ENCODE measurements around the gene LPCAT1.
"Not testable (repeated sequence)": the region's sequence is repeated elsewhere in the genome, so short reads cannot be mapped to it uniquely, and the experiment has no call there.

The LPCAT1 gene

GRCh38 chr5:1478271-1479035 lies 45.3 kb downstream of the LPCAT1 start:
- no peak for DNase-seq (ENCODE audit: low read depth in 2 of 2)

DNA sequence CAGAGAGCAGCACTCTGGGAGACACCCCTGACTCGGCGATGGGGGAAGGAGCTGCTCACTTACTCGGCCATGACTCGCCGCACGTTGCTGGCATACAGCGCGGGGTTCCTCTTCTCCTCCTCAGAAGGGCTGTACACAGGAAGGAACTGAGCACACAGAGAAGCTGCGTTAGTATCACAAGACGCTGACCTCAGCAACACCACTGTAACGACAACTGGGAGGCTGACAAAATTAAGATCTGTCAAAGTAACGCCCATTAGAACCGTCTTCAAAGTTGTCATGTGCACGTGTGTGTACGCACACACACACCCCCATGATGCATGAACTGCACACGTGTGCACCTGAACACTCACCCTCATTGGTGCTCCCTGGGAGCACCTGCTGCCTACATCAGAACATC lies 46.4 kb downstream of the LPCAT1 start:
- DNase-seq (ENCODE audit: low read depth in 2 of 2), result no peak

DNA sequence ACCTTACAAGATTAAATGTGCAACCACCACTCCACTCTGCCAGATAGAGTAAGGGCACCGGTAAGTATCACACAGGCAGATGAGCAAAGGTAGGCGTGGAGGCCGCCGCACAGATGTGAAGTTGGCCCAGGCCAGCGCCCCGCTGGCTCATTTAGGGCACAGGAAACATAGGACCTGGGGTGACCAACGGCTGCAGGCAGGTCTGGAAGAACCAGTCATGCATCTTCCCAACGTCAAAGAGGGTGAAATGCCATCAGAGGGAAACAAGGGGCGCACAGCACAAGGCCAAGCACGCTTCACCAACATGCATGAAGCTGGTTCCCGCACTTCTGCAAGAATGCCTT lies 46.8 kb downstream of the LPCAT1 start:
- no peak for DNase-seq (ENCODE audit: low read depth in 2 of 2)

- no peak for DNase-seq (ENCODE audit: low read depth in 2 of 2)
Measured at GRCh38 chr5:1476181-1476966, 47.4 kb downstream of the LPCAT1 start.

- DNase-seq (ENCODE audit: low read depth in 2 of 2), result not testable (repeated sequence)
Measured at GRCh38 chr5:1475544-1475900, 48.2 kb downstream of the LPCAT1 start.

- DNase-seq (ENCODE audit: low read depth in 2 of 2), result no peak
Measured at GRCh38 chr5:1474866-1475543, 48.8 kb downstream of the LPCAT1 start.

DNA sequence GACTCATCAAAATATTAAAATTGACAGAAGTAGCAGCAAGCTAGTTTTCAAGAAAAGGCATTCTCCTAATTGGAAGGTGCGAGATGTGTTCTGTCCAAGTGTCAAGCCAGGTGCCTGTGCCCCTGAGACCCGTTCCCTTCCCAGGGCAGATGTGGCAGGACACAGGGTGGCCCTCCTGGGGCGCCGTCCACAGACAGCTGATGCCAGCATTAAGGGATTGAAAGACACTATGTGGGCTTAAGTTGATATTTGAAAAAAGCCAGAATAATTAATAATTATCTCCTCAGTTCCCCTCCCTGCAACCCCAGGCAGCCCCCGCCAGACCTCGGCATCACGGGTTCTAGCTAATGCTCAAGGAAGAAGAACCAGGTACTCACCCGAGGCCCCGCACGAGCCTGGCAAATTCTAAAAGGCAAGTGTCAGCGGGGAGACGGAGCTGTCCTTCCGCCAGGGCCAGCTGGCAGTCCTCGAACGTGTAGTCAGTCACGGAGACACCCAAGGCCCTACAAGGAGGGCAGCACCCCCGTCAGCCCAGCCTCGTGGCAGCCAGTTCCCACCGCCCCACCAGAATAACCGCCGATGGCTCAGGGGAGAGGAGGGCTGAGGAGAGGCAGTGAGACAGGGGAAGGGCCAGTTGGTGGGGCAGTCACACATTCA lies 49.4 kb downstream of the LPCAT1 start:
- no peak for DNase-seq (ENCODE audit: low read depth in 2 of 2)

DNA sequence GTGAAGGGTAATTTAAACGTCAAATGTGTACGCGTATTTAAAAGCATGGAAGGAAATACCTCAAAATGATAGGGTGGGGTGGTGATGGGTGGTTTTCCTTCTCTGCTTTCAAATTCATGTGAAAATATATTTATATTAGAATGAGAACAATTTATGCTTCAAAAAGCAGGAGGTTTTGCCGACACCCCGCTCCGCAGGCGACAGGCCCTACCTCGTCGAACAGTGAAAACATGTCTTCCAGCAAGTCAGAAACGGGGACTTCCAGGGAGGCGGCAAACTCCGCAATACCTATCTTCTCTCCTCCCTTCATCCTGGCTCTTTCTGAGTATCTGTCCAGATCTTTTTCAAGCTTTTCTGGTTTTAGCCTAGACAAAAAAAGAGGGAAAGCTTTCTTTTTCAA lies 50.0 kb downstream of the LPCAT1 start:
- DNase-seq (ENCODE audit: low read depth in 2 of 2), result no peak

DNA sequence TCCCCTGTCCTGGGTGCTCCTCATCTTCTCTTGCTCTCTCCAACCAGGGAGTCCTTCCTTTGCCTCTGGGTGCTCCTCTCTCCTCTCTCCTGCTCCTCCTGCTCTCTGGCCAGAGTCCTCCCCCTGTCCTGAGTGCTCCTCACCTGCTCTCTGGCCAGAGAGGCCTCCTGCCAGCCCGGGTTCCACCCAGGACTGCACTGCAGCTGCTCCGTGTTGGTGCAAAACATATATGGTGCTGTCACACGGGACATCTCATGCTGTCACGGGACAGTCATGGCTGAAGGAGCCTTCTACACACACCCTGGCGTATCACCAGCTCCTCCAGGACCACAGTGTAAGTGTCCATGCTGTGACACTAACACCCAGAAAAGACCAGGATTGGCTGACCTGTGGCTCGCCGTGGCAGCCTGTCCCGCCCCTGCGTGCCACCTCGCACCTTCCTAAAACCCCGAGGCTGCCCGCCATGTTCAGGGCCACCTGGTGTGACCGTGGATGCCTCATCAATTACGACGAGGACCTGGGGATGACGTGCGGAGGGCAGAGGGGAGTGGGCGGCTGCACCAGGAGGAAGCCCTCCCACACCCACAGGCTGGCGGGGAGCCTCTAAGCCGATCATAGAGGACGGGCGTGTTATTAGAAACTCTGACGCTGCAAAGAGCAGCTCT lies 50.7 kb downstream of the LPCAT1 start:
- DNase-seq (ENCODE audit: low read depth in 2 of 2), result no peak

DNA sequence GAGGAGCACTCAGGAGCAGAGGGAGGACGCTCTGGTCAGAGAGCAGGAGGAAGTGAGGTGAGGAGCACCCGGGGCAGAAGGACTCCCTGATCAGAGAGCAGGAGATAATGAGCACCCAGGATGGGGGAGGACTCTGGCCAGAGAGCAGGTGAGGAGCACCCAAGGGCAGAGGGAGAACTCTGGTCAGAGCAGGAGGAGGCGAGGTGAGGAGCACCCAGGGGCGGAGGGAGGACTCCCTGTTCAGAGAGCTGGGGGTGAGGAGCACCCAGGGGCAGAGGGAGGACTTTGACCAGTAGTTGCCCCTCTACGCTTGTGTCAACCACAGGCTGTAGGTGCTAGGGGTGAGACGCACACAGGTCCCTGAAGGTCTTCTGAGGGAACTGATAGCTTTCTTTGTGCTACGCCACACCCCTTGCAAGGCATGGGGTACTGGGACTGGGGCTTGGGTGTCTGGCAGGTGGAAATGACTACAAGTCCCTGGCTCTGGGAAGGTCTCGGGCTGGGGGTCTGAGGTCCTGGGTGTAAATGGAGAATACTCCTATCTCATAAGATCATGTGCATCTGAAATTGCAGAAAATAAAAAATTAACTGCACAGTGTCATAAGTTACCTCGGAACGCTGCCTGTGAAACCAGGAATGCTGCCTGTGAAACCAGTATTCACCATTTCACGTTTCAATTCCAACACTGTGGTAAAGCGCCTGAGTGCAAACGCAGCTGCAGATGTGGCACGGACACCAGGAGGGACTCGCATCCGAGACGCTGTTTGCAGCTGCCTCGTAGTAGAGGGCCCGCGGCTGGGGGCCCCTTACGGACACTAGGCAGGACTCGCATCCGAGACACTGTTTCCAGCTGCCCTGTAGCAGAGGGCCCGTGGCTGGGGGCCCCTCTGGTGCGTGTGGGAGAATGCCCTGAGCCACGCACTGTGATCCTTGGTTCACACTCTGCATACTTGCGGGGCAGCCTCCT lies 51.5 kb downstream of the LPCAT1 start:
- DNase-seq (ENCODE audit: low read depth in 2 of 2), result no peak

DNA sequence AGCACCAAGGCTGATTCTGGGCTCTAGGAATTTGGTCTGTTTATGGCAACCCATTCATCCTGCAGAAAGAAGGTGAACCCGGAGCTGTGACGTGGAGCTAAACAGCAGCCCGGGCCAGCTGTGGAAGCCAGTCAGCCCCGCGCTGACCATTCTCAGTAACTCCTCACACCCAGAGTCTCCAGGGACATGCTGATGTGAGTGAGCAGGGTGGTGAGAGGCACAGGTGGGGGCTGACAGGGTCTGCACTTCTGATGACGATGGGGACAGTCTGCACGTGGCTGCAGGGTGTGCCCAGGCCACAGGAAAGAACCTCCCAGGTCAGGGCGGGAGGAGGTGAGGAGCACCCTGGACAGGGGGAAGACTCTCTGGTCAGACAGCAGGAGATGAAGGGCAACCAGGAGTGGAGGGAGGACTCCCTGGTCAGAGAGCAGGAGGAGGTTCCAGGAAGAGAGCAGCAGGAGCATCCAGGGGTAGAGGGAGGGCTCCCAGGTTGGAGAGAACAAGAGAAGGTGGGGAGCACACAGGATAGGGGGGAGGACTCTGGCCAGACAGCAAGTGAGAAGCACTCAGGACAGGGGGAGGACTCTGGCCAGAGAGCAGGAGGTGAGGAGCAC lies 52.4 kb downstream of the LPCAT1 start:
- DNase-seq (ENCODE audit: low read depth in 2 of 2), result no peak

DNA sequence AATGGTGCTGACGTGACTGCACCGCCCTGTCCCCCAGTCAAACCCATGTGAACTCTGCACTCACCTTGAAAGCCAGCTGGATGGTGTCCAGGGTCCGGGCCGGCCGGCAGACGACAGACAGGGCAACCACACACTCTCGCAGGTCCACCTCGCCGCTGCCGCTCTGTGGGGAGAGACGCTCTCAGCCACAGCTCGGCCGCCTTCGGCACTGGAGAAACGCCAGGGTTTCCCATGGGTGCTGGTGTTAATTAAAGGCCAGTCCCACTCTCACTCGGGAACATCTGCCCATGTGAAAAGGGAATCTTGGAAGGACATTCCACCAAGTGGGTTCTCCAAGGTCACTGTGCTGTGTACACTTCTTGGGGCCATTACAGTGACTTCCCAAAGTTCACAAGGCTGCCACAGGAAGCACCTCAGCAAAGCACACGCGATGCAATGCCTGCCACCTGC lies 53.0 kb downstream of the LPCAT1 start:
- no peak for DNase-seq (ENCODE audit: low read depth in 2 of 2)

GRCh38 chr5:1468629-1469527 lies 54.9 kb downstream of the LPCAT1 start:
- DNase-seq (ENCODE audit: low read depth in 2 of 2), result no peak

DNA sequence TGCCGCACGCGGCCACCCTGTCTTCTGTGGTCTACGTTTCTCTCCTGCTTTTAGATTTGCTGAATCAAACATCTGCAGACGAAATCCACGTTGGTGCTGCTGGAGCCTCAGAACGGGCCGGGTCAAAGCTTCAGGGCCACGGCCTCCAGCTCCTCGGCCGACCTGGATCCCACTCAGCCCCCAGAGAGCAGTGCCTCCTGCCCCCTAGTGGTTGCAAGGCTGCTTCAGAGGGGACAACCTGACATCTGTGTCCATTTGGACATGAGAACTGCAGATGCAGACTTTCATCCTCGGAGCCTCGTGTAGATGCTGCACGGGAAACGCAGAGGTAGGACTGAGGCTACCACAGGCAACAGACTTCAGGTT lies 55.5 kb downstream of the LPCAT1 start:
- no peak for DNase-seq (ENCODE audit: low read depth in 2 of 2)

- no peak for DNase-seq (ENCODE audit: low read depth in 2 of 2)
Measured at GRCh38 chr5:1467341-1468246, 56.2 kb downstream of the LPCAT1 start.

GRCh38 chr5:1466631-1467265 lies 57.0 kb downstream of the LPCAT1 start:
- DNase-seq (ENCODE audit: low read depth in 2 of 2), result no peak

DNA sequence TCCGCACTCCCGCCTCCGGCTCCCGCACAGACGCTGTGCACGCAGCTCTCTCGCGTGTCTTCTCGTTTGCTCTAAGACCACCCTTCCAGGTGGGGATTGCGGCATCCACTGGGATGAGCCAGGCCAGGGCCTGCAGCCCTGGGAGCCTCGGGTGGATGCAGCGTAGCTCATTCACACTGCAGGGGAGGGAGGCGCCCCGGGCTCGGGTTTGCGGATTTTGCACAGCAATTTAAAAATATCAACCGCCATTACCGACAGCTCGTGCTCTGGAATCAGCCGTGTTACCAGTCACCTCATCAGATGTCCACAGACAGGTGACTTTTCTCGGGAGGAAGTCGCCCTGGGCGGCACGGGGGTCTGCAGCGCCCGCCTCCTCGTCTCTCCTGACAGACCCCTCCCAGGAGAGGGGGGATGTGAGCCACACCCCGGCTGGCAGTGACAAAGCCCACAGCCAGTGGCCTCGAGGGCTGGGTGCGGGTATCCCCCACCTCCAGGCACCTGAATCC lies 57.7 kb downstream of the LPCAT1 start:
- DNase-seq (ENCODE audit: low read depth in 2 of 2), result no peak

All from stimulated activated CD8-positive, alpha-beta memory T cell treated with anti-CD3 and anti-CD28 coated beads, Interleukin-15, amount 100 ng/mL, for 4 hours (primary cell).